ENCODE measurements around the gene ADAMTS3. TPM values are rescaled to one million over a fixed set of nuclear protein-coding genes. Genes with fewer than 3 reads are reported as not detected.

Gene ADAMTS3
- total RNA-seq, 1 experiment from 2014 or later, result 4.4 TPM

DNA sequence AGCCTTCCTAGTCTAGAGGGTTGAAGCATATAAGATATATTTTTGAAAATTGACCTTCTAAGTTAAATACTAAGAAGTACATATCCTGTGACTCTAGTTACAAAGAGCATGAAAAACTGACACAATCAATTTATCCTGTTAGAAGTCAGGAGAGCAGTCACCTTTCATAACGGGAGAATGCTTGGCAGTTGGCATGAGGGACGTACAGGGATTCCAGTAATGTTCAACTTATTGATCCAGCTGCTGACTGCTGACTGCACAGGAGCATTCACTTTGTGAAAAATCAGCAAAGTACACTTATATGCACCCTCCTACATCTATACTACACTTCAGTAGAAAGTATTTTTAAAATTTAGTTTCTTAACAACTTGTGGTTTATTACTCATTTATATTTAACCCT is 4.2 kb downstream of the ADAMTS3 start:
- TF ChIP-seq TCF7 (CRISPR knock-in tag; IDR thresholded peaks at IDR 0.05; ENCODE audit: low read depth), result no peak
- POLR2A ChIA-PET, result no interaction called here
- CTCF ChIA-PET, result no interaction called here
- Mint-ChIP-seq H3K36me3 (0 out of 2 replicates have a peak, but pooled peaks cover 3% of the 10 kb centered on the region), H3K4me1 (peaks cover 22% of the 10 kb centered on the region), H3K27ac (no peak overlapping the region), H3K9me3 (peaks cover 7% of the 10 kb centered on the region; the same call in 1 of the 2 replicates), H3K4me3 (no peak overlapping the region), H3K27me3 (ENCODE audit: low read depth) (no peaks in the 10 kb centered on the region)
- ATAC-seq (no peak), DNase-seq (ENCODE audit: low spot score) (no peak)

DNA sequence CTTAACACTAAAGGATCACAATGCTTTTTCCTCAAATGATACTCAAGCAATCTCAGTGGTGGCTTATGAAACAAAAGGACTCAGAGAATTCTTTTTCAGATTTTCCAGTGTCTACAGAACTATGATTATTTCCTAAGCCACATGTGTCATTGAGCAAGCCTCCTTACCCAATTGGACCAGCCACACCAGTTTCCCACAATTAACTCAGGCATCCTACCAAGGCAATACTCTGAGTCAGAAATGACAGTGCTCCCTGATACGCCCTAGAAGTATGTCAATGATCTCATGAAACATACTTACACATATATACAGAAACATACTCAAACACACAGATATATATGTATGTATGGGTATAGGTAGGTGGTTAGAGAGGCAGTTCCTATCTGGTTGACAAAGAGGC is 4.8 kb downstream of the ADAMTS3 start:
- H3K4me1 Mint-ChIP-seq, result peaks cover 19% of the 10 kb centered on the region
- TF ChIP-seq, protein P1, sequence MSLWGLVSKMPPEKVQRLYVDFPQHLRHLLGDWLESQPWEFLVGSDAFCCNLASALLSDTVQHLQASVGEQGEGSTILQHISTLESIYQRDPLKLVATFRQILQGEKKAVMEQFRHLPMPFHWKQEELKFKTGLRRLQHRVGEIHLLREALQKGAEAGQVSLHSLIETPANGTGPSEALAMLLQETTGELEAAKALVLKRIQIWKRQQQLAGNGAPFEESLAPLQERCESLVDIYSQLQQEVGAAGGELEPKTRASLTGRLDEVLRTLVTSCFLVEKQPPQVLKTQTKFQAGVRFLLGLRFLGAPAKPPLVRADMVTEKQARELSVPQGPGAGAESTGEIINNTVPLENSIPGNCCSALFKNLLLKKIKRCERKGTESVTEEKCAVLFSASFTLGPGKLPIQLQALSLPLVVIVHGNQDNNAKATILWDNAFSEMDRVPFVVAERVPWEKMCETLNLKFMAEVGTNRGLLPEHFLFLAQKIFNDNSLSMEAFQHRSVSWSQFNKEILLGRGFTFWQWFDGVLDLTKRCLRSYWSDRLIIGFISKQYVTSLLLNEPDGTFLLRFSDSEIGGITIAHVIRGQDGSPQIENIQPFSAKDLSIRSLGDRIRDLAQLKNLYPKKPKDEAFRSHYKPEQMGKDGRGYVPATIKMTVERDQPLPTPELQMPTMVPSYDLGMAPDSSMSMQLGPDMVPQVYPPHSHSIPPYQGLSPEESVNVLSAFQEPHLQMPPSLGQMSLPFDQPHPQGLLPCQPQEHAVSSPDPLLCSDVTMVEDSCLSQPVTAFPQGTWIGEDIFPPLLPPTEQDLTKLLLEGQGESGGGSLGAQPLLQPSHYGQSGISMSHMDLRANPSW (CRISPR knock-in tag; conservative IDR thresholded peaks at IDR 0.05; ENCODE audit: low read depth), result no peak
- TF ChIP-seq FOXP1 (CRISPR knock-in tag; IDR thresholded peaks at IDR 0.05; ENCODE audit: borderline replicate concordance) (no peak), ELF4 (CRISPR knock-in tag; IDR thresholded peaks at IDR 0.05; ENCODE audit: low read depth) (no peak)
- TF ChIP-seq, protein P2, sequence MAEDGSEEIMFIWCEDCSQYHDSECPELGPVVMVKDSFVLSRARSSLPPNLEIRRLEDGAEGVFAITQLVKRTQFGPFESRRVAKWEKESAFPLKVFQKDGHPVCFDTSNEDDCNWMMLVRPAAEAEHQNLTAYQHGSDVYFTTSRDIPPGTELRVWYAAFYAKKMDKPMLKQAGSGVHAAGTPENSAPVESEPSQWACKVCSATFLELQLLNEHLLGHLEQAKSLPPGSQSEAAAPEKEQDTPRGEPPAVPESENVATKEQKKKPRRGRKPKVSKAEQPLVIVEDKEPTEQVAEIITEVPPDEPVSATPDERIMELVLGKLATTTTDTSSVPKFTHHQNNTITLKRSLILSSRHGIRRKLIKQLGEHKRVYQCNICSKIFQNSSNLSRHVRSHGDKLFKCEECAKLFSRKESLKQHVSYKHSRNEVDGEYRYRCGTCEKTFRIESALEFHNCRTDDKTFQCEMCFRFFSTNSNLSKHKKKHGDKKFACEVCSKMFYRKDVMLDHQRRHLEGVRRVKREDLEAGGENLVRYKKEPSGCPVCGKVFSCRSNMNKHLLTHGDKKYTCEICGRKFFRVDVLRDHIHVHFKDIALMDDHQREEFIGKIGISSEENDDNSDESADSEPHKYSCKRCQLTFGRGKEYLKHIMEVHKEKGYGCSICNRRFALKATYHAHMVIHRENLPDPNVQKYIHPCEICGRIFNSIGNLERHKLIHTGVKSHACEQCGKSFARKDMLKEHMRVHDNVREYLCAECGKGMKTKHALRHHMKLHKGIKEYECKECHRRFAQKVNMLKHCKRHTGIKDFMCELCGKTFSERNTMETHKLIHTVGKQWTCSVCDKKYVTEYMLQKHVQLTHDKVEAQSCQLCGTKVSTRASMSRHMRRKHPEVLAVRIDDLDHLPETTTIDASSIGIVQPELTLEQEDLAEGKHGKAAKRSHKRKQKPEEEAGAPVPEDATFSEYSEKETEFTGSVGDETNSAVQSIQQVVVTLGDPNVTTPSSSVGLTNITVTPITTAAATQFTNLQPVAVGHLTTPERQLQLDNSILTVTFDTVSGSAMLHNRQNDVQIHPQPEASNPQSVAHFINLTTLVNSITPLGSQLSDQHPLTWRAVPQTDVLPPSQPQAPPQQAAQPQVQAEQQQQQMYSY (CRISPR knock-in tag; IDR thresholded peaks at IDR 0.05), result no peak
- TF ChIP-seq, protein P3, sequence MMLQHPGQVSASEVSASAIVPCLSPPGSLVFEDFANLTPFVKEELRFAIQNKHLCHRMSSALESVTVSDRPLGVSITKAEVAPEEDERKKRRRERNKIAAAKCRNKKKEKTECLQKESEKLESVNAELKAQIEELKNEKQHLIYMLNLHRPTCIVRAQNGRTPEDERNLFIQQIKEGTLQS (CRISPR knock-in tag; conservative IDR thresholded peaks at IDR 0.05), result no peak
- TF ChIP-seq, protein P4, sequence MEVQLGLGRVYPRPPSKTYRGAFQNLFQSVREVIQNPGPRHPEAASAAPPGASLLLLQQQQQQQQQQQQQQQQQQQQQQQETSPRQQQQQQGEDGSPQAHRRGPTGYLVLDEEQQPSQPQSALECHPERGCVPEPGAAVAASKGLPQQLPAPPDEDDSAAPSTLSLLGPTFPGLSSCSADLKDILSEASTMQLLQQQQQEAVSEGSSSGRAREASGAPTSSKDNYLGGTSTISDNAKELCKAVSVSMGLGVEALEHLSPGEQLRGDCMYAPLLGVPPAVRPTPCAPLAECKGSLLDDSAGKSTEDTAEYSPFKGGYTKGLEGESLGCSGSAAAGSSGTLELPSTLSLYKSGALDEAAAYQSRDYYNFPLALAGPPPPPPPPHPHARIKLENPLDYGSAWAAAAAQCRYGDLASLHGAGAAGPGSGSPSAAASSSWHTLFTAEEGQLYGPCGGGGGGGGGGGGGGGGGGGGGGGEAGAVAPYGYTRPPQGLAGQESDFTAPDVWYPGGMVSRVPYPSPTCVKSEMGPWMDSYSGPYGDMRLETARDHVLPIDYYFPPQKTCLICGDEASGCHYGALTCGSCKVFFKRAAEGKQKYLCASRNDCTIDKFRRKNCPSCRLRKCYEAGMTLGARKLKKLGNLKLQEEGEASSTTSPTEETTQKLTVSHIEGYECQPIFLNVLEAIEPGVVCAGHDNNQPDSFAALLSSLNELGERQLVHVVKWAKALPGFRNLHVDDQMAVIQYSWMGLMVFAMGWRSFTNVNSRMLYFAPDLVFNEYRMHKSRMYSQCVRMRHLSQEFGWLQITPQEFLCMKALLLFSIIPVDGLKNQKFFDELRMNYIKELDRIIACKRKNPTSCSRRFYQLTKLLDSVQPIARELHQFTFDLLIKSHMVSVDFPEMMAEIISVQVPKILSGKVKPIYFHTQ (CRISPR knock-in tag; IDR thresholded peaks at IDR 0.05), result no peak
- 0 out of 2 replicates have a peak, but pooled peaks cover 3% of the 10 kb centered on the region for H3K36me3 Mint-ChIP-seq
- H3K27ac Mint-ChIP-seq, result no peak overlapping the region
- no peak for DNase-seq (ENCODE audit: low spot score)
- CTCF ChIA-PET, result no interaction called here
- peaks cover 7% of the 10 kb centered on the region; the same call in 1 of the 2 replicates for H3K9me3 Mint-ChIP-seq
- POLR2A ChIA-PET, result no interaction called here
- H3K27me3 Mint-ChIP-seq (ENCODE audit: low read depth), result no peaks in the 10 kb centered on the region
- no peak for ATAC-seq
- no peak overlapping the region for H3K4me3 Mint-ChIP-seq

DNA sequence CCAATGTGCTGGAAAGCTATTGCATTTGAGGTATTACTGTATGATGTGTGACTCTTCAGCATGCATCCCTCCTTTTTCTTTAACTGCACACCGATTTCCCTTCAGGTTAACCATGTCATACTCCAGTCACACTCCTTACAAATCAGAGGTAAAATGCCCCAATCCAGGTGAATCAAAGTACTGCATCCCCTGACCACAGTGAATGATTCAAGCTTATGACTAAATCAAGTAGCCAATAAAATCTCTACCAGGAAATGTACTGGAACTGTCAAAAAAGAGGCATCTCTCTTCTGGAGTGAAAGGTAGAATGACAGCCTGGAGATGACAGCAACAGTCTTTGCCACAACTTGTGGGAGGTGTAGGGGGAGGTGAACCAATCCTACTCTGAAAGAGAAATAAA is 10.4 kb downstream of the ADAMTS3 start:
- Mint-ChIP-seq H3K27me3 (ENCODE audit: low read depth) (no peaks in the 10 kb centered on the region), H3K4me3 (no peak overlapping the region), H3K4me1 (peaks cover 3% of the 10 kb centered on the region; the same call in 1 of the 2 replicates), H3K9me3 (peaks cover 7% of the 10 kb centered on the region; the same call in 1 of the 2 replicates), H3K27ac (no peak overlapping the region), H3K36me3 (0 out of 2 replicates have a peak, but pooled peaks cover 3% of the 10 kb centered on the region)
- ATAC-seq, result no peak
- DNase-seq (ENCODE audit: low spot score), result no peak
- CTCF ChIA-PET, result no interaction called here
- POLR2A ChIA-PET, result no interaction called here
- TF ChIP-seq, protein P2 (CRISPR knock-in tag; IDR thresholded peaks at IDR 0.05), result no peak
- TF ChIP-seq IRF2 (CRISPR knock-in tag; IDR thresholded peaks at IDR 0.05; ENCODE audit: borderline replicate concordance, low read depth), result no peak
- TF ChIP-seq, protein P5, sequence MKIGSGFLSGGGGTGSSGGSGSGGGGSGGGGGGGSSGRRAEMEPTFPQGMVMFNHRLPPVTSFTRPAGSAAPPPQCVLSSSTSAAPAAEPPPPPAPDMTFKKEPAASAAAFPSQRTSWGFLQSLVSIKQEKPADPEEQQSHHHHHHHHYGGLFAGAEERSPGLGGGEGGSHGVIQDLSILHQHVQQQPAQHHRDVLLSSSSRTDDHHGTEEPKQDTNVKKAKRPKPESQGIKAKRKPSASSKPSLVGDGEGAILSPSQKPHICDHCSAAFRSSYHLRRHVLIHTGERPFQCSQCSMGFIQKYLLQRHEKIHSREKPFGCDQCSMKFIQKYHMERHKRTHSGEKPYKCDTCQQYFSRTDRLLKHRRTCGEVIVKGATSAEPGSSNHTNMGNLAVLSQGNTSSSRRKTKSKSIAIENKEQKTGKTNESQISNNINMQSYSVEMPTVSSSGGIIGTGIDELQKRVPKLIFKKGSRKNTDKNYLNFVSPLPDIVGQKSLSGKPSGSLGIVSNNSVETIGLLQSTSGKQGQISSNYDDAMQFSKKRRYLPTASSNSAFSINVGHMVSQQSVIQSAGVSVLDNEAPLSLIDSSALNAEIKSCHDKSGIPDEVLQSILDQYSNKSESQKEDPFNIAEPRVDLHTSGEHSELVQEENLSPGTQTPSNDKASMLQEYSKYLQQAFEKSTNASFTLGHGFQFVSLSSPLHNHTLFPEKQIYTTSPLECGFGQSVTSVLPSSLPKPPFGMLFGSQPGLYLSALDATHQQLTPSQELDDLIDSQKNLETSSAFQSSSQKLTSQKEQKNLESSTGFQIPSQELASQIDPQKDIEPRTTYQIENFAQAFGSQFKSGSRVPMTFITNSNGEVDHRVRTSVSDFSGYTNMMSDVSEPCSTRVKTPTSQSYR (CRISPR knock-in tag; IDR thresholded peaks at IDR 0.05), result no peak
- TF ChIP-seq, protein P1 (CRISPR knock-in tag; conservative IDR thresholded peaks at IDR 0.05; ENCODE audit: low read depth), result no peak
